ENCODE data around the gene SMTNL2. TPM values are rescaled to one million over a fixed set of nuclear protein-coding genes. Genes with fewer than 3 reads are reported as not detected.

The SMTNL2 gene
- total RNA-seq, 1 experiment from 2014 or later = not detected

DNA sequence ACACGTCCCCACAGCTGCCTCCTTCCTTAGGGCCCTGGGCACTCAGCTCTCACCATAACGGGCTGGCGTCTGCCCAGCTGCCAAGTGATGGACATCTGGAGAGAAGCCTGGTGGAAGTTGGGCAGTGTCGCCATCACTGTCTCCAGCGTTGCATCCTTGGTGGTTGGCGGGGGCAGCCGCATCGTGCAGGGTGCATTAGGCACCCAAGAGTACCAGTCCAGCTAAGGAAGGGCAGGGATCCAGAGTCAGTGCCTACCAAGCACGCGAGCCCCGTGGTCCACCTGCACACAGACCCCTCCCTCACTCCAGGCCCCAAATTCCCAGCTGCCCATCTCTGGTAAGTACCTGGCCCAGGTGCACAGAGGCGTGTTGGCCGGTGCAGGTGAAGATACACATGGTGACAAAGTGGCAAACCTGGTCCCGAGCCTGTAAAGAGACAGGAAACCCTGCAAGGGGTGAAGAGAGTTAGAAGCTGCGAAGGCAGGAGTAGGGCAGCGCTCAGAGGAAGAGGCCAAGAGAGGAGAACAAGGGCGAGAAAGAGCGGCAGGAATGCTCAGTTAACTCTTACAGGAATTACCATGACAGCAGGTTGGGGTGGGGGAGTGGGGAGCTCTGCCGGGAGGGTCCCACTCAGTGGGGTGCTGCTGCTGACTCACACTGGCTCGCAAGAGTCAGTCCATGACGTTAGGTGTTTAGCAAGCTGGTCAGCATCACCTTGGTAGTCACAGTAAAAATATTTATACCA lies 47.7 kb downstream of the SMTNL2 start:
- H3K4me1 ChIP-seq (ENCODE audit: insufficient read depth, low read length) = no peaks in the 10 kb centered on the region
- no peaks in the 10 kb centered on the region for H3K79me2 ChIP-seq (ENCODE audit: low read length)
- no peak overlapping the region for H3K27ac ChIP-seq (ENCODE audit: low read length)
- no peaks in the 10 kb centered on the region for H3K36me3 ChIP-seq (ENCODE audit: low read depth, low read length)
- no TSS peak for BruUV-seq (replicated peaks)
- no peak overlapping the region for H3K4me2 ChIP-seq (ENCODE audit: low read length)
- ChIA-PET POLR2A (ENCODE audit: unreplicated experiment) (no interaction called here), CTCF (no interaction called here)
- no peaks in the 10 kb centered on the region for H3K9me3 ChIP-seq (ENCODE audit: low read length)
- TF ChIP-seq CTCF (conservative IDR thresholded peaks at IDR 0.05; ENCODE audit: low read depth, low read length) = no peak
- no peak for TF ChIP-seq EZH2phosphoT487 (IDR thresholded peaks at IDR 0.05; ENCODE audit: borderline replicate concordance, low read length)
- no peak for TF ChIP-seq EZH2 (IDR thresholded peaks at IDR 0.05; ENCODE audit: low read length, unreplicated experiment)
- H4K20me1 ChIP-seq (ENCODE audit: low read length) = no peaks in the 10 kb centered on the region
- DNase-seq (no peak), ATAC-seq (no peak)
- no peak overlapping the region for H3K4me3 ChIP-seq (ENCODE audit: low read length)
- H2AFZ ChIP-seq (ENCODE audit: low read length) = no peak overlapping the region
- no peaks in the 10 kb centered on the region for H3F3A ChIP-seq (ENCODE audit: low read length, unreplicated experiment)
- intact Hi-C loops (cut with micrococcal nuclease) = no loop called here
- no peaks in the 10 kb centered on the region for H3K27me3 ChIP-seq (ENCODE audit: low read length)
- H3K9ac ChIP-seq (ENCODE audit: low read length) = no peak overlapping the region
- no peaks in the 10 kb centered on the region for H3K9me2 ChIP-seq (replicated peaks; ENCODE audit: low read length)

- CTCF ChIA-PET = no interaction called here
- no peak for DNase-seq
- no peaks in the 10 kb centered on the region for H3K36me3 ChIP-seq (ENCODE audit: low read depth, low read length)
- no peaks in the 10 kb centered on the region for H3K9me2 ChIP-seq (replicated peaks; ENCODE audit: low read length)
- no peak overlapping the region for H3K27ac ChIP-seq (ENCODE audit: low read length)
- ATAC-seq = no peak
- H3K9ac ChIP-seq (ENCODE audit: low read length) = no peak overlapping the region
- no peaks in the 10 kb centered on the region for H3K27me3 ChIP-seq (ENCODE audit: low read length)
- H3K4me1 ChIP-seq (ENCODE audit: insufficient read depth, low read length) = no peaks in the 10 kb centered on the region
- no peaks in the 10 kb centered on the region for H3K79me2 ChIP-seq (ENCODE audit: low read length)
- POLR2A ChIA-PET (ENCODE audit: unreplicated experiment) = no interaction called here
- no peaks in the 10 kb centered on the region for H3K9me3 ChIP-seq (ENCODE audit: low read length)
- no peak for TF ChIP-seq CTCF (conservative IDR thresholded peaks at IDR 0.05; ENCODE audit: low read depth, low read length)
- TF ChIP-seq EZH2phosphoT487 (IDR thresholded peaks at IDR 0.05; ENCODE audit: borderline replicate concordance, low read length) = no peak
- no peak for TF ChIP-seq EZH2 (IDR thresholded peaks at IDR 0.05; ENCODE audit: low read length, unreplicated experiment)
- intact Hi-C loops (cut with micrococcal nuclease) = no loop called here
- H3F3A ChIP-seq (ENCODE audit: low read length, unreplicated experiment) = no peaks in the 10 kb centered on the region
- BruUV-seq (replicated peaks) = no TSS peak
- H2AFZ ChIP-seq (ENCODE audit: low read length) = no peak overlapping the region
- no peaks in the 10 kb centered on the region for H4K20me1 ChIP-seq (ENCODE audit: low read length)
- H3K4me3 ChIP-seq (ENCODE audit: low read length) = no peak overlapping the region
- H3K4me2 ChIP-seq (ENCODE audit: low read length) = no peak overlapping the region
Measured at GRCh38 chr17:4632581-4632920, 48.2 kb downstream of the SMTNL2 start.

- intact Hi-C loops (cut with micrococcal nuclease) = no loop called here
- no peaks in the 10 kb centered on the region for H3K9me3 ChIP-seq (ENCODE audit: low read length)
- CTCF ChIA-PET = no interaction called here
- H3F3A ChIP-seq (ENCODE audit: low read length, unreplicated experiment) = no peaks in the 10 kb centered on the region
- H3K79me2 ChIP-seq (ENCODE audit: low read length) = no peaks in the 10 kb centered on the region
- H3K9me2 ChIP-seq (replicated peaks; ENCODE audit: low read length) = no peaks in the 10 kb centered on the region
- BruUV-seq (replicated peaks) = no TSS peak
- no peaks in the 10 kb centered on the region for H3K36me3 ChIP-seq (ENCODE audit: low read depth, low read length)
- POLR2A ChIA-PET (ENCODE audit: unreplicated experiment) = no interaction called here
- no peak overlapping the region for H3K27ac ChIP-seq (ENCODE audit: low read length)
- DNase-seq (no peak), ATAC-seq (no peak)
- no peak overlapping the region for H2AFZ ChIP-seq (ENCODE audit: low read length)
- H3K4me1 ChIP-seq (ENCODE audit: insufficient read depth, low read length) = 0 out of 2 replicates have a peak, but pooled peaks cover under 1% of the 10 kb centered on the region
- no peak overlapping the region for H3K9ac ChIP-seq (ENCODE audit: low read length)
- H4K20me1 ChIP-seq (ENCODE audit: low read length) = no peaks in the 10 kb centered on the region
- H3K4me2 ChIP-seq (ENCODE audit: low read length) = no peak overlapping the region
- H3K4me3 ChIP-seq (ENCODE audit: low read length) = no peak overlapping the region
- TF ChIP-seq CTCF (conservative IDR thresholded peaks at IDR 0.05; ENCODE audit: low read depth, low read length) (no peak), EZH2 (IDR thresholded peaks at IDR 0.05; ENCODE audit: low read length, unreplicated experiment) (no peak), EZH2phosphoT487 (IDR thresholded peaks at IDR 0.05; ENCODE audit: borderline replicate concordance, low read length) (no peak)
- H3K27me3 ChIP-seq (ENCODE audit: low read length) = no peaks in the 10 kb centered on the region
Measured at GRCh38 chr17:4633643-4634042, 49.3 kb downstream of the SMTNL2 start.

All from PC-3 (cell line).